H1 (cell line): ENCODE data around the gene PAAF1. TPM values are rescaled to one million over a fixed set of nuclear protein-coding genes. Genes with fewer than 3 reads are reported as not detected.

Experiments used
- CTCF ChIA-PET: fragments of 300-600 bp; sonication (Branson Sonifier 250); formaldehyde crosslinking; loops from one replicate; lab custom pipeline; 2021; ENCODE audit not compliant: partially characterized antibody; lab: Charles Lee
- POLR2A ChIA-PET: fragments of 300-600 bp; sonication (Branson Sonifier 250); formaldehyde crosslinking; loops from one replicate; lab custom pipeline; 2021; ENCODE audit warnings: inconsistent platforms; ENCODE audit not compliant: partially characterized antibody; lab: Charles Lee
- DNase-seq, 2 experiments: peaks; one replicate each; pipeline versions ENCODE4 v3.0.0 to v3.0.0-alpha.2; 2010 to 2022; ENCODE audit warnings: low spot score in 2 of 2, low read depth in 1 of 2, mixed read lengths in 1 of 2
- FAIRE-seq: peaks from 2 replicates; lab custom pipeline; 2011; peaks lifted over from hg19 to GRCh38; lab: Jason Lieb, UNC
- H2AFZ ChIP-seq: 2 replicates; pipeline ENCODE4 v1.8.1; 2012; ENCODE audit warnings: low read length, inconsistent platforms
- H2AK5ac ChIP-seq: 2 replicates; pipeline ENCODE4 v1.6.1; 2013; ENCODE audit warnings: low read depth, low read length
- H2BK120ac ChIP-seq: replicated peaks from 2 replicates; pipeline ENCODE3; 2013; ENCODE audit warnings: low read depth, low read length, inconsistent platforms
- H2BK12ac ChIP-seq: 2 replicates; pipeline ENCODE4 v1.6.1; 2013; ENCODE audit warnings: low read depth, low read length
- H2BK15ac ChIP-seq: 2 replicates; pipeline ENCODE4 v1.6.1; 2013; ENCODE audit warnings: low read length
- H2BK20ac ChIP-seq: 2 replicates; pipeline ENCODE4 v1.6.1; 2013; ENCODE audit warnings: low read length
- H2BK5ac ChIP-seq: 2 replicates; pipeline ENCODE4 v1.6.1; 2013; ENCODE audit warnings: low read depth, low read length
- H3K14ac ChIP-seq: 2 replicates; pipeline ENCODE4 v1.6.1; 2013; ENCODE audit warnings: inconsistent platforms; ENCODE audit not compliant: insufficient read length
- H3K18ac ChIP-seq: 2 replicates; pipeline ENCODE4 v1.6.1; 2013; ENCODE audit warnings: low read length; ENCODE audit errors: extremely low read depth
- H3K23ac ChIP-seq: 2 replicates; pipeline ENCODE4 v1.6.1; 2013; ENCODE audit warnings: inconsistent platforms; ENCODE audit not compliant: insufficient read length
- H3K23me2 ChIP-seq: 2 replicates; pipeline ENCODE4 v1.6.1; 2013; ENCODE audit warnings: low read depth, low read length
- H3K27ac ChIP-seq: 2 replicates; pipeline ENCODE4 v1.6.1; 2011; ENCODE audit warnings: low read depth, low read length, inconsistent platforms
- H3K27me3 ChIP-seq, 4 experiments: replicated peaks in 1 of 4; 1 replicate in 1 of 4; 2 replicates in 3 of 4; pipeline versions ENCODE4 v1.6.1 to v1.8.1; 2011 to 2013; ENCODE audit warnings: low read length in 3 of 4, mild to moderate bottlenecking in 3 of 4, inconsistent platforms in 2 of 4, mixed read lengths in 2 of 4, moderate library complexity in 1 of 4; ENCODE audit not compliant: control insufficient read depth in 3 of 4, insufficient read depth in 3 of 4; ENCODE audit errors: extremely low read depth in 1 of 4
- H3K36me3 ChIP-seq, 4 experiments: 2 replicates each; pipeline versions ENCODE4 v1.6.1 to v1.8.1; 2011 to 2013; ENCODE audit warnings: mild to moderate bottlenecking in 4 of 4, low read length in 3 of 4, moderate library complexity in 2 of 4, control low read depth in 1 of 4, inconsistent platforms in 1 of 4; ENCODE audit not compliant: insufficient read depth in 4 of 4, control insufficient read depth in 2 of 4
- H3K4ac ChIP-seq: replicated peaks from 2 replicates; pipeline ENCODE3; 2013; ENCODE audit warnings: low read length, low read depth, mixed read lengths, inconsistent platforms; ENCODE audit not compliant: insufficient read length
- H3K4me1 ChIP-seq, 4 experiments: replicated peaks in 1 of 4; 1 replicate in 1 of 4; 2 replicates in 3 of 4; pipeline versions ENCODE4 v1.6.1 to v1.8.1; 2011 to 2013; ENCODE audit warnings: low read length in 3 of 4, inconsistent platforms in 2 of 4, mixed read lengths in 1 of 4; ENCODE audit not compliant: insufficient read depth in 4 of 4, control insufficient read depth in 3 of 4
- H3K4me2 ChIP-seq, 2 experiments: 2 replicates each; pipeline versions ENCODE4 v1.6.1 to v1.8.1; 2011 to 2013; ENCODE audit warnings: low read depth in 2 of 2, low read length in 2 of 2, control low read depth in 1 of 2, inconsistent platforms in 1 of 2, mild to moderate bottlenecking in 1 of 2; ENCODE audit not compliant: insufficient read depth in 1 of 2
- H3K4me3 ChIP-seq, 4 experiments: fragments of 200-600, 300-600 bp in 1 of 4; sonication (generic), shearing (Covaris generic), sonication (Bioruptor Twin) in 1 of 4; 2 replicates each; pipeline versions ENCODE4 v1.5.1 to v1.8.1; 2011 to 2016; ENCODE audit warnings: low read length in 4 of 4, low read depth in 3 of 4, control low read depth in 2 of 4, inconsistent platforms in 2 of 4, mild to moderate bottlenecking in 2 of 4, mixed read lengths in 1 of 4, moderate library complexity in 1 of 4; ENCODE audit not compliant: insufficient read depth in 2 of 4; ENCODE audit errors: extremely low read depth in 1 of 4
- H3K56ac ChIP-seq: replicated peaks from 2 replicates; pipeline ENCODE3; 2013; ENCODE audit warnings: low read depth, mild to moderate bottlenecking, mixed read lengths, low read length, inconsistent platforms; ENCODE audit not compliant: insufficient read length
- H3K79me1 ChIP-seq: 2 replicates; pipeline ENCODE4 v1.6.1; 2013; ENCODE audit warnings: low read depth, low read length, control low read depth
- H3K79me2 ChIP-seq, 2 experiments: 2 replicates each; pipeline versions ENCODE4 v1.6.1 to v1.8.1; 2012 to 2013; ENCODE audit warnings: low read length in 2 of 2, mild to moderate bottlenecking in 2 of 2, inconsistent platforms in 1 of 2; ENCODE audit not compliant: insufficient read depth in 2 of 2, control insufficient read depth in 1 of 2
- H3K9ac ChIP-seq, 4 experiments: replicated peaks in 1 of 4; 1 replicate in 1 of 4; 2 replicates in 3 of 4; pipeline versions ENCODE4 v1.6.1 to v1.8.1; 2011 to 2013; ENCODE audit warnings: low read depth in 3 of 4, low read length in 3 of 4, control low read depth in 2 of 4, mild to moderate bottlenecking in 2 of 4, moderate library complexity in 2 of 4, inconsistent platforms in 1 of 4; ENCODE audit errors: extremely low read depth in 1 of 4
- H3K9me3 ChIP-seq, 2 experiments: 2 replicates each; pipeline versions ENCODE4 v1.6.1 to v1.8.1; 2012 to 2013; ENCODE audit warnings: mild to moderate bottlenecking in 2 of 2, moderate library complexity in 2 of 2, control low read depth in 1 of 2, inconsistent platforms in 1 of 2, low read depth in 1 of 2, low read length in 1 of 2, mixed read lengths in 1 of 2; ENCODE audit not compliant: insufficient read depth in 2 of 2
- H4K20me1 ChIP-seq, 2 experiments: replicated peaks in 1 of 2; 2 replicates each; pipeline versions ENCODE3 to v1.8.1; 2011 to 2013; ENCODE audit warnings: inconsistent platforms in 2 of 2, low read length in 2 of 2, mild to moderate bottlenecking in 1 of 2; ENCODE audit not compliant: insufficient read depth in 2 of 2, control insufficient read depth in 1 of 2
- H4K5ac ChIP-seq: 2 replicates; pipeline ENCODE4 v1.6.1; 2013; ENCODE audit warnings: low read length, low read depth, mixed read lengths, inconsistent platforms; ENCODE audit not compliant: insufficient read length
- H4K8ac ChIP-seq: 2 replicates; pipeline ENCODE4 v1.8.0; 2013; ENCODE audit warnings: mild to moderate bottlenecking, moderate library complexity, low read length, inconsistent platforms; ENCODE audit not compliant: insufficient read depth; ENCODE audit errors: extremely low read depth
- H4K91ac ChIP-seq: replicated peaks from 2 replicates; pipeline ENCODE3; 2013; ENCODE audit warnings: low read length, mixed read lengths, inconsistent platforms; ENCODE audit not compliant: insufficient read length
- JUND ChIP-seq: IDR thresholded peaks from 2 replicates; pipeline ENCODE4 v1.6.1; 2011; ENCODE audit warnings: mild to moderate bottlenecking, improper control_type of control experiment, low read length
- POLR2A ChIP-seq, 2 experiments: IDR thresholded peaks; 1 replicate in 1 of 2; 2 replicates in 1 of 2; pipeline ENCODE4 v1.6.1; 2011; ENCODE audit warnings: low read depth in 2 of 2, low read length in 2 of 2, mild to moderate bottlenecking in 2 of 2; ENCODE audit errors: control extremely low read depth in 1 of 2
- WGBS, 2 experiments: shearing (Covaris generic) in 1 of 2; methylation state at CpG; one replicate each; pipeline versions ENCODE4 v1.1.6 to v1.1.7; 2013 to 2015; ENCODE audit warnings: low lambda C conversion rate in 2 of 2, mixed read lengths in 2 of 2, inconsistent platforms in 1 of 2, low coverage in 1 of 2, missing lambda C conversion rate in 1 of 2; ENCODE audit not compliant: insufficient replicate concordance in 2 of 2, insufficient coverage in 1 of 2, insufficient read length in 1 of 2; ENCODE audit errors: extremely low coverage in 1 of 2, missing lambda C conversion rate in 1 of 2; 5-methylcytosine and 5-hydroxymethylcytosine counted together
- polyA plus RNA-seq, 7 experiments: library from polyadenylated mRNA; depleted of rRNA in 3 of 7; stranded (reverse) in 5 of 7; unstranded in 2 of 7; fragments of >200 nt in 5 of 7; fragments of 200-250 nt in 2 of 7; gene quantifications; 1 replicate in 5 of 7; 2 replicates in 1 of 7; 4 replicates in 1 of 7; pipeline versions ENCODE4 v1.2.1 to v1.2.3, GENCODE V29; 2011 to 2013; ENCODE audit warnings: missing spikeins in 2 of 7, mixed read lengths in 2 of 7
- total RNA-seq: library from RNA; stranded (reverse); fragmentation: NEBNext Ultra II Directional; extraction: Animal tissue kit (Norgen Biotek cat#: 25700); gene quantifications from 2 replicates; pipeline ENCODE4 v1.2.1, GENCODE V29; 2021

The PAAF1 gene
- total and polyA plus RNA-seq, 2 of the 8 experiments (the other 6 are each of a cell fraction or from before 2014, with no cell fraction given), result 24.4 to 28.8 TPM

- Histone ChIP-seq H3K79me2 (no peaks in the 10 kb centered on the region), H3K23me2 (no peaks in the 10 kb centered on the region), H3K4me3 (no peak overlapping the region), H4K91ac (no peak overlapping the region), H3K79me1 (no peaks in the 10 kb centered on the region), H3K27ac (no peak overlapping the region), H2BK5ac (no peak overlapping the region), H3K18ac (no peak overlapping the region), H3K27me3 (no peaks in the 10 kb centered on the region), H4K5ac (no peak overlapping the region), H3K9me3 (no peaks in the 10 kb centered on the region), H2BK20ac (no peak overlapping the region), H2AFZ (no peak overlapping the region), H4K20me1 (peaks cover 0 to 2% of the 10 kb centered on the region in 2 experiments), H2BK12ac (no peak overlapping the region), H3K9ac (no peak overlapping the region), H3K4me2 (no peak overlapping the region), H3K23ac (no peak overlapping the region), H3K4me1 (peaks cover 0 to 2% (median 0%) of the 10 kb centered on the region in 4 experiments; a peak in 1 of 7 replicates), H3K56ac (no peak overlapping the region), H3K14ac (no peak overlapping the region), H3K36me3 (peaks cover 5 to 33% (median 10%) of the 10 kb centered on the region in 4 experiments; a peak in 3 of 8 replicates), H2AK5ac (no peak overlapping the region), H3K4ac (no peak overlapping the region), H2BK15ac (no peak overlapping the region), H4K8ac (no peak overlapping the region), H2BK120ac (no peak overlapping the region)
- CTCF ChIA-PET, result interaction anchor here (0.6 to 1.9 kb wide), 9 partner anchors 11 to 204 kb away, joined by 3 to 6 read pairs (median 3); no protein-coding TSS in a partner anchor
- 88% methylated on average over 2 of the region's 2 CpGs; no CpG with 5 or more reads in 1 of the 2 experiments for WGBS, 2 experiments
- FAIRE-seq, result no peak
- POLR2A ChIA-PET, result interaction anchor here (0.7 to 5.0 kb wide), 21 partner anchors 8 to 171 kb away, joined by 3 to 49 read pairs (median 4); partner anchors contain the start of genes COA4 and PAAF1
- TF ChIP-seq JUND, result no peak
- TF ChIP-seq POLR2A (IDR thresholded peaks at IDR 0.05; ENCODE audit: control extremely low read depth in 1 of 2, low read depth in 2 of 2, low read length in 2 of 2), result peak in 1 of 2 experiments; percentile 8; a peak in 2 of 3 replicates
- DNase-seq, result no peak
These were observed 10.2 kb upstream of the PAAF1 start for GRCh38 chr11:73866586-73866996.
